Neural cell (in vitro differentiated cells): ENCODE measurements around the gene CCDC158.

Experiments
- EZH2 ChIP-seq: fragments of 200-600, 300-800 bp; shearing (Covaris generic), sonication (generic); IDR thresholded peaks from 2 replicates; pipeline ENCODE4 v1.6.1; 2014; ENCODE audit warnings: antibody characterized with exemption, low read length, borderline replicate concordance, mild to moderate bottlenecking; ENCODE audit not compliant: insufficient read depth, poor library complexity, severe bottlenecking
- POLR2AphosphoS5 ChIP-seq: IDR thresholded peaks from 2 replicates; pipeline ENCODE4 v1.6.1; 2012
- SMC3 ChIP-seq: fragments of 450-650 bp; conservative IDR thresholded peaks from 2 replicates; pipeline ENCODE4 v1.6.1; 2014; ENCODE audit warnings: antibody characterized with exemption, mild to moderate bottlenecking, moderate library complexity; ENCODE audit not compliant: poor library complexity
- TAF1 ChIP-seq: IDR thresholded peaks from 2 replicates; pipeline ENCODE4 v1.6.1; 2012; ENCODE audit warnings: low read depth
- TF ChIP-seq, protein P1 (sequence below): fragments of 450-650 bp; IDR thresholded peaks from 2 replicates; pipeline ENCODE4 v1.5.1; 2014; ENCODE audit warnings: antibody characterized with exemption, mild to moderate bottlenecking, moderate library complexity; ENCODE audit not compliant: poor library complexity, severe bottlenecking

DNA sequence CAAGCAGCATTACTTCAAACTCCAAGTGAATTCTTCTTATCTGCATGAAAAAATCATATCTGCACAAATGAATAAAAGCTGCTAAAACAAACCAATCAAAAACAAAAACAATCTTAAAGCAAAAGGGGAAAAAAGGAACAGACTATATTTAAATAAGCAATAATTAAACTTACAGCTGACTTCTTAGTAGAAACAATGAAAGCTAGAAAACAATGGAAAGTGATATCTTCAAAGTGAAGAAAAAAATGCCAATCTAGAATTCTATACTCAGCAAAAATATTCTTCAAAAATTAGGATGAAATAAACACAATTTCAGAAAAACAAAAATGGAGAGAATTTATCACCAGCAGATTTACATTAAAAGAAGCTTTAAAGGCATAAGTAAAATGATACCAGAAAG lies 94.4 kb downstream of the CCDC158 start:
- TF ChIP-seq POLR2AphosphoS5 (no peak), SMC3 (no peak), TAF1 (no peak), EZH2 (no peak)
- TF ChIP-seq, protein P1, sequence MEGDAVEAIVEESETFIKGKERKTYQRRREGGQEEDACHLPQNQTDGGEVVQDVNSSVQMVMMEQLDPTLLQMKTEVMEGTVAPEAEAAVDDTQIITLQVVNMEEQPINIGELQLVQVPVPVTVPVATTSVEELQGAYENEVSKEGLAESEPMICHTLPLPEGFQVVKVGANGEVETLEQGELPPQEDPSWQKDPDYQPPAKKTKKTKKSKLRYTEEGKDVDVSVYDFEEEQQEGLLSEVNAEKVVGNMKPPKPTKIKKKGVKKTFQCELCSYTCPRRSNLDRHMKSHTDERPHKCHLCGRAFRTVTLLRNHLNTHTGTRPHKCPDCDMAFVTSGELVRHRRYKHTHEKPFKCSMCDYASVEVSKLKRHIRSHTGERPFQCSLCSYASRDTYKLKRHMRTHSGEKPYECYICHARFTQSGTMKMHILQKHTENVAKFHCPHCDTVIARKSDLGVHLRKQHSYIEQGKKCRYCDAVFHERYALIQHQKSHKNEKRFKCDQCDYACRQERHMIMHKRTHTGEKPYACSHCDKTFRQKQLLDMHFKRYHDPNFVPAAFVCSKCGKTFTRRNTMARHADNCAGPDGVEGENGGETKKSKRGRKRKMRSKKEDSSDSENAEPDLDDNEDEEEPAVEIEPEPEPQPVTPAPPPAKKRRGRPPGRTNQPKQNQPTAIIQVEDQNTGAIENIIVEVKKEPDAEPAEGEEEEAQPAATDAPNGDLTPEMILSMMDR = no peak
